HG03025 (cell line): ENCODE results near the gene SAMD4A.

Experiments used
- ATAC-seq: cut with Tn5 transposase; IDR thresholded peaks from one replicate; pipeline ENCODE4 v1.9.1; 2021; ENCODE audit warnings: mild to moderate bottlenecking, moderate library complexity; ENCODE audit not compliant: unreplicated experiment, low FRiP score

SAMD4A gene

DNA sequence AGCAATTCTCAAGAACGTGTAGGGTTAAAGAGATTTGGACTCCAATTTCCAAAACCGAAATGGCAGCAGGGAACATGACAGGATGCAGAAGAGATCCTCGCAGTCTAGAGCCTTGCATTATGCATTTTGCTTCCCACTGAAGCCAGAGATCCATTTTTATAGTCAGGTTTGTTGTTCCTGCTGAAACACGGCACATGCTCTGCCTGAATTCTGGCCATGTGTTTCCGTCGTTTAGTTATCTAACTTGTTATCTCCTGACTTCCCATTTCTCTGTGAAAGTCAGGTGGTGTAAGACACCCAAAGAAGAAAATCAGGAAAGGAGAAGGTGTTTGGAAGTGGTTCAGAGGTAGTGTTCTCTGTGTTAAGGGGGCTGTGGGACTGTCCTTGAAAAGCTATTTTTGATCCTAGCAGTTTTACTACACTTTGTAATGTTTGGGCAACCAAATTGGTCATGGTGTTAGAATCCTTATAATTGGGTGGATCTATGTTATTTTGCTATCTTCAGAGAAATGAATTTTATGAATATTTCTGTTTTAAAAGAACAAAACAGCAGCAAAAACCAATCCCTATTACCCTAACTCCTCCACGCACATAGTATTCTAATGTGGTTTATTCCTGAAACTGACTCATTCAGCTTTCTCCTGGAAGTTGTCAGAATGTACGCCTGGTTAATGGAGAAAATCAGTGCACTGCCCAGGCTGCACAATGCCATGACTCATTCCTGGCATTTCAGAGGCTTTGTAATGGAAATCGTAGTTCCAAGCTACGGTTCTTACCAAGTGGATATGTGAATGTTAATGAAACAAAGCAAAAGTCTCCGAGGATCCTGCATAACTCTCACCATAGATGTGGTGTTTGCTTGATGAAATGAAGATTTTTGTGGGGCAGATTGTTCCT is 110.1 kb downstream of the SAMD4A start:
- ATAC-seq = no peak

DNA sequence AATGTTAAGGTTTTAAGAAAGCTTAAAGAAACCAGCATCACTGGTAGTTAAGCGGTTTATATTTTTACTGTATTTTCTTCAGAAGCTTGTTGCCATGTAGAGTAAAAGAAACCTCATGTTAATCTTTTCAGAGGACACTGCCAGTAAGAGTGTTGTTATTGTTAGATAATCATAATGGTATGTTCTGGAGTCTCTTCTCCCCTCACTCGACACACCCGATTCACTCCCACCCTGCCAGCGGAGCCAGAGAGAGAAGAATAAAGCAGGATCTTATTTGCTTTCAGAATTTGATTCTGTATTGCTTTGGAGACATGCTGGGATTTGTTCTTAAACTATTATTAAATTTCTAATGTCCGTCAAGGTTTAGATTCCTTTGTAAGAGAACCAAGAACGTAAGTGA is 113.7 kb downstream of the SAMD4A start:
- ATAC-seq = no peak

DNA sequence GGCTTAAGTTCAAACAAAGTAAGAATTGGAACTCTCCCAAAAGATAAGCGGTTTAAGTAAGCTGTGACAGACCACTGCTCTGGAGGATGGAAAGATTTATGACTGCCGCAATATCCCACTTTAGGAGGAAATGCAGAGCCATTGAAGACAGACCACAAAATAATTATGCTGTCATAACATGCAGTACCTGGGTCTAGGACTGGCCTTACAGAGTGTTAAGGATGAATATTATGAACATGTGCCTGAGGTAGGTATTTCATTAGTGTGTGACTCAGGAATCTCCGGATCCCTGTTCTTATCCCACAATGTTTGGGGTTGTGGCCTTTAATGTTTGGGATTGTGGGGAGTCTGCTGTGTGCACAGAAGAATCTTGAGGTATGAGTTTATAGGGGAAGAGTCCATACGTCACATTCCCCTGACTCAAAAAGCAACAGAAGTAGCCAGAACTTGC is 114.9 kb downstream of the SAMD4A start:
- no peak for ATAC-seq

DNA sequence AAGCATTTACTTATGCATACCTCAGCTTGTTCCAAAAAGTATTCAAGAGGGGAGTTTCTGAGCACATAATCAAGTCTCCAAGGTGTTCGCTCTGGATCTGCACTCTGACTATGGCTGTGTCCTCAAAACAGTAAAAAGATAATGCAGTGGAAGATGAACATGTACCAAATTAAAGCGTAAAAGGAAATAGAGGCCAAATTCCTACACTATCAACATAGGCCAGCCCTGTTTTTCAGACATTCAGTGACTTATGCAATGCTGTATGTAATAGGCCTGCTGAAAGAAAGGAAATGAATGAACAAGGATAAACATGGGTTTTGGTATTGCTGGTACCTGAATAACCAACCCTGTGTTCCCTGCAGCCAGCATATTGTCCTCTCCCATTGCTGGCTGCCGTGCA is 115.7 kb downstream of the SAMD4A start:
- no peak for ATAC-seq

DNA sequence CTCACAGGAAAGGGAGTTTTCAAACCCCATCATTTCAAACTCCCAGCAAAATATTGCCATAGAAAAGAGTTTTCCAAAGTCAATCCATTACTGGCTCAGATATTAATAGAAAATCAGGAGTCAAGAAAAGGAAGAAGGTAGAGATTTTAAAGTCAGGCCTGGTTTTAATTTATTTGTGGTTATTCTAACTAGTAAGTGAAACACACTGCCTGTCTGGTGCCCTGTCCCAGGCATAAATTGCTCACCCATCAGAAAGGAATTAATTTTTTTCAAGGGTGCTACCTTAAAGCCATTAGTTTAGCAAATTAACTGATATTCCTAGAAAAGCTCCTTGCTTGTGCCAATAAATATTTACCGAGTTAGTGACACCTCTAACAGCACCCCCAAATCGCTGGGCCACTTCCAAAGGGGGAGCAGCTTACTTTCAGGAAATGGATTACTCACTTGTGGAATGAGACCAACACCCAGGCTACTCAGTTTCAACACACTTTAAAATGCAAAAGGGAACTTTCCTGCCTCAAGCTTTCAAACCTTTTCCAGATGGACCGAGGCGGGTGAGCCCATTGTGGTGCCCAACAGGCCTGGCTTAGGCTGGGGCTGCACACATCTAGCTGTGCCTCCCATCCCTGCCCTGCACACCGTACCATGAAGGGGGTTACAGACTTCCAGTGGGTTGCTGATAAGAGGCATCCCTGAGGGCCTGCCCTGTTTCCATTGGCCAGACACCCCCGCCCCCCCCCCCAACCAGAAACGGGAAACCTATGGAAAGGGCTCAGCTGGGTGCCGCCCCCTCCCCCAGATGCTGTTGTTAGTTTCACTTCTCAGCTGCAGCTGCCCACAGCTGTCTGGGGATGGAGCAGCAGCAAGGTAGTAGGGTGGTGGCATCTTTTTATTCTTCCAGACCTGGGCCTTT is 117.2 kb downstream of the SAMD4A start:
- ATAC-seq = no peak

DNA sequence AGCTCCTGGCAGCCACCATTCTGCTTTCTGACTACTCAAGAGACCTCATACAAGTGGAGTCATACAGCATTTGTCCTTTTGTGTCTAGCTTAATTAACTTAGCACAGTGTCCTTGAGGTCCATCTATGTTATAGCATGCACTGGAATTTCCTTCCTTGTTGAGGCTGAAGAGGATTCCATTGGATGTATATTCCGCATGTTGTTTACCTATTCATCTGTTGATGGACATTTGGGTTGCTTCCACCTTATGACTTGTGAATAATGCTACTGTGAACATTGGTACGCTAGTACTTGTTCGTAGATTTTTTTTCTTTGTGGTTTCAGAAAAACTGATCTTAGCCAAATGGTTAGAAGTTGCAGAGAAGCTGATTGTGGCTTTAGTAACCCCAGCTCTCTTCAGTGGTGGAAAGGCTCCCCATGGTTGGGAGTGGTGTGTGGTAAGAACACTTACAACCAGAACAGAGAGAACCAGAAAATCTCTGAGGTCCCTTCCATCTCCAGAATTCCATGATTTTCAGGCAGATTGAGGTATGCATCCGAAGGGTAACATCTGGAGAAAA is 118.4 kb downstream of the SAMD4A start:
- no peak for ATAC-seq

DNA sequence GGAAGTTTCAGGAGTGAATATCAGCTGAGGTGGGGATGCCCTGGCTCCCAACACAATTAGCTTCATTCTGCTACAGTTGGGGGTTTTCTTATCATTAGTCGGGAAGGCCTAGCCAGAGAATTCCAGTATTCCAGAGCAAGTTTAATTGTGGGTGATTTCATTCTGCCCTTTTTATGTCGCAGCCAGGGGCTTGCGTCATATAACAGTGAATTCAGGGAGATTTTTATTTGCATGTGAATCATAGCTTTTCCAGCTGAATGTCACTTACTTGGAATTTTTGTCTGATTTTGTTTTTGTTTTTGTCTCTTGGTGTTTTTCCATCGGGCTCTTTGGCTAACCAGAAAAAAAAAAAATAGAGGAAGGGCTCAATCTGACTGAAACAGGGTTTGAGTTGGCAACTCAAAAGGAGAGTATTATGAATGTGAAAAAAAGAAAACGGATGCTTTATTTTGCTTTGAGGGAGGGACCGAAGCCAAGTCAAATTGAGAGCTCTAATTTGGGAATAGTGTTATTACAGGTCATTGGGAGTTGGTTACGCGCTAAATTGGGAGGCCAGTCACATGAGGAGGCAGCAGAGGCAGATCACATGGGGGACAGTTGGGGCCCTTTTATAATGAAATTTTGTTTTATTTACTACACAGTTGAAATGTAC is 119.4 kb downstream of the SAMD4A start:
- ATAC-seq = no peak

DNA sequence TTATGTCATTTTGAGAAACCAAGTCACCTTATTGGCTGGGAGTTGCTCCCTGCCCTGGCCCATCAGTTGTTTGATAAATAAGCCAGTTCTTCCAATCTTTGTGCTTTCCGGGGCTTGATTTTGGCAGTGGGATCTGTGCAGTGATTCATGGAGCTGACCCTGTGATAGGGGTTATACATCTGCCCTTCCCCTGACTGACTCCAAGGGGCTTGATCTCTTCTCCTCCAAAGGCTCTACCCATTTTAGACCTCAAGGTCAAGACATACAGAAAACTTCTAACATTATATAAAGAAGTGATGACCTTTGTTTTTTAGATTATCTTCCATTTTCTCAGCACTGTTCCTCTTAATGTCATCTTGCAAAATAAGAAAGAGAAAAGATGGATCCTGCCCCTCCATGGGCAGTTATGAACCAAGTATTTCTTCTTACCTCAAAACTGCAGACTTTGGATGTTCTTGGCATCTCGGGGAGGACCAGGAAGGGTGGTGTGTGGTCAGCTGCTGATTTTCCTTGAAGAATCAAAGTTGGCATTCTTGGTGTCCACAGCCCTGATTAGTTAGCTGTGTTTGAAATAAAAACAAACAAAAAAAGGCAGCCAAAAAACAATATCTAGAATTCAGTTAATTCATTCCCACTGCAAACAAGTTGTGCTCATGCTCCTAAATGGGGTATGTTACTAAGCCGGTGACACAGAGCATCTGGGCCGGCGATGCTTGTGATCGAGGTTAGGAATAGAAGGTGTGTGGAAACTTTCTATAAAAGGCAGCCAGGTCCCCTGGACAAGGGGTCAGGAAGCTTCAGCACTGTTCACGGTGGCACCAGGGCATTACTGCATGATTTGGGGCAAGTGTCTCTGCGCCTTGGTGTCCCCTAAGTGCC is 120.2 kb downstream of the SAMD4A start:
- no peak for ATAC-seq

DNA sequence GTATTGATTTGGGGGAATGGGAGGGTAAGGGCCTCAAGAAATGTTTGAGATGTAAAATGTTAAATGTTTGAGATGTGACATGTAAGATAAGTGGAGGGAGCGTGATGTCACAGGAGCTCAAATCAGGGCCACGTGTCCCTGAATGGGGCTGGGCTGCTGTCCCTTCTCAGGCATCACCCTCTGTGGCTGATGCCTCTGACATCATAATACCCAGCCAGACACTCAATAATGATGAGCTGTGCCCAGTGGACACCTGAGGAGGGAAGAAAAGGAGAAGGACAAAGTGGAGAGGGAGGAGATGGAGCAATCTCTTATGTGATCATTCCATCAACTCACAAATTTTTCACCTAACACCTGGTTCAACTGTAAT is 120.8 kb downstream of the SAMD4A start:
- no peak for ATAC-seq

DNA sequence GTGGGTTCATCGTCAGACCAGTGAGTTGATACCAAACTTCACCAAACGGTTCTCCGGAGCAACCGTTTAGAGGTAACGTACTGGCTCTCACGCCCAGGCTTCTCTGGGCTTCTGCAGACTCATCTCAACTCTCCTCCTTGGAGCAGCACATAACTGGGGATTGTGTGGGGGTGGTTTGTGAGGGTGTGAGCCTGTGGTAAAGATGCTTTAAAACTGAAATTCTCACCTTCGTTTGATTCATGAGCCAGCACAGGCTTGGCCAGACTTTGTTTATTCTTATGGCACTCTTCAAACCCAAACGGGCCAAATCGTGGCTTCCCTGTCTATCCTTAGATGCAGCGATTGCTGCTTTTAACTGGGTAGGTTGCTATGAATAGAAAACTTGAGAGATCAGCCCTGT is 121.3 kb downstream of the SAMD4A start:
- no peak for ATAC-seq

DNA sequence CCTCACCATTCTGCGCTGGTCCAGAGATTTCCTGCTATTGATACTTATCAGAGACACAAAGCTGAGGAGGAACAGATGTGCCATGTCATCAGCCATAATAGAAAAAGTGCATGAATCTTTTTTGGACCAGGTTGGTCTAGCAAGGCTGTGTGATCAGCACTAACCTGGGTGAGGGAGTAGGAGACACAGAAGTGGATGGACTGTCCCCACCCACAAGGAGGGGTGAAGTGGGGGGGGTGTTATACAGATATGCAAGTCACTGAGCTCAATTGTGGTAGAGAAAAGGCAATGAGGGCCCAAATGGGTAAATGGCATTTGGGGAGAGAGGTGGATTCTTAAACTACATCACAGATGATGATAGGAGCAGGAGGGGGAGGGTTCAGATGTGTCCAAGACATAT is 123.0 kb downstream of the SAMD4A start:
- no peak for ATAC-seq

DNA sequence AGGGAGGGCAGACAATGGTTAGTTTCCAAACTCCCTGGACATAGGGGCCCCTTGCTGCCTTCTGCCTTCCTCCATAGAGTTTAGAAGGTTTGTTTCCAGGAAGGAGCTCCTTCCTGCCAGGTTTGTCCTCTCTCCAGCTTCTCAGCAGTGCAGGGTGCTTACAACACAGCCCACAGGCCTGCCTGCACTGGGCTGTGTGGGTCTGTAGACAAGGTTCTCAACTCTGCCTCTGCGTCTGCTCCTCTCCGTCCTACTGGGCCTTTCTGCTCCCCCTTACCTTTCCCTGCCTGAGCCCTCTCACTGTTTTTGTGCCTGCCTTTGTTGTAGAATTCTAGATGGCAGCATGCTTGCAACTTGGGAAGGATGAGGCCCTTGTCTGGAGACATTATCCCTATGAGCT is 124.0 kb downstream of the SAMD4A start:
- ATAC-seq = no peak

DNA sequence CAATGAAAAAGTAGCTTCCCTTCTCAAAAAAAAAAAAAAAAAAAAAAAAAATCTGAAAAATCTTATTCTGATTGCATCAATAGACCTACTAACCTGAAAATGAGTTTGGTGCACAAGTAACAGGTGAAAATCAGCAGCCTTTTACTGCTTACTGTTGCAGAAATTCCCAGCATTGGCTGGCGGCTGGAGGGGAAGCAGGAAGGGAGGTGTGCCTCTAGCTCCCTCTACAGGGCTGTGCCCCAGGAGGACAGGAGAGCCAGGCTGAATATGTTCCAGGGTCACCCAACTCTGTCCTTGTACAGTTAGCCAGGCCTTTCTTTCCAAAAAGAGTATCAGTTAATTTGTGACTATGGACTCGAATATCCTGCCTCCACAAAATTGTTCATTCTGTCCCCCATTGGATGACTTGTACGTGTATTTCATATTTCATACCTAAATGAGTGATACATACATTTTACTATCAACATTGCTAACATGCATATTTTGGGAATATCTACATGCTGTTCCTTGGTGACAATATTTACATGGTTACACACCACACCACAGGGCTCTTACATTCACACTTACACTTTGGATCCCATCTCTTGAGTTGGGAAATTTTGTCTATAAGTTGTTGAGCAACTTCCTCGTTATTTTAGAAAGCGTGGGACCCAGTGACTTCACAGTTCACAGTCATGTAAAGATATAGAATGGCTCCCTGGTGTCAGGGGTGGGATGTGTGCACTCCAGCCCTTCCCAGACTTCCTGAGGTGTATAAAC is 124.8 kb downstream of the SAMD4A start:
- no peak for ATAC-seq

DNA sequence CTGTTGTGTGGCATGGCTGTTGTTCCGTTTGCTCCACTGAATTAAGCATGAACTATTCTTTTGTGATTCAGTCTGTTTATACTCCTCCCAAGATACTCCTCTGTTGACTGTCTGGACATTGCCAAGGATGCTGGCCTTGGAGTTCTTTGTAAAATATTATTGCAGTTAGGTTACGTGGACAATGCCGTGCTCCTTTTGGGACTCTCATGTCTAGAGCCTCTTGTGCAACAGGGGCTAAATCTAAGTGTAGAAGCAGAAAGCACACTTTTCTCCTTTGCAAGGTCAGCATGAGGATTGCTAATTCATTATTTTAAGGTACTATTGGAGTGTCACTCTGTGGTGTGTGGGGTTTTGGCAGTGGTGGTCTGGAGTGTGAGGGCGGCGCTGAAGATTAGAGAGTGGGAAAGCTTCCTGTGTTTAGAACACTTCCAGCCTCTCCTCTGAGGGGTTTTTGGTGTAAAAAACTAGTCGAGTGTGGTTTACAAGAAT is 125.4 kb downstream of the SAMD4A start:
- ATAC-seq = no peak

DNA sequence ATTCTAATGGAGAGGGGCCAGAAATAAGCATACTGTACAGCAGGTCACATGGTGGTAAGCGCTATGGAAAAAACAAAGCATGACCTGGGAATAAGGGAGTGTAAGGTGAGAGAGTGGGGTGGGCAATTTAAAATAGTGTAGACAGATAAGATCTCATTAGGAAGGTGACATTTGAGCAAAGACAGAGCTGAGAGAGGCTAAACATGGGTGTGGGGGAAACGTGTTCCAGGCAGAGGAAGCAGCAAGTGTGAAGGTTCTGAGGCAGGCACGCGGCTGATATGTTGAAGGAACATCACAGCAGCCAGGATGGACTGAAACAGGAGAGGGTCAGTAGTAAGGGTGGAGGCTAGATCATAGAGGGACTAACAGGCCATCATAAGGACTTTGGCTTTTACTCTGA is 126.8 kb downstream of the SAMD4A start:
- ATAC-seq = no peak

DNA sequence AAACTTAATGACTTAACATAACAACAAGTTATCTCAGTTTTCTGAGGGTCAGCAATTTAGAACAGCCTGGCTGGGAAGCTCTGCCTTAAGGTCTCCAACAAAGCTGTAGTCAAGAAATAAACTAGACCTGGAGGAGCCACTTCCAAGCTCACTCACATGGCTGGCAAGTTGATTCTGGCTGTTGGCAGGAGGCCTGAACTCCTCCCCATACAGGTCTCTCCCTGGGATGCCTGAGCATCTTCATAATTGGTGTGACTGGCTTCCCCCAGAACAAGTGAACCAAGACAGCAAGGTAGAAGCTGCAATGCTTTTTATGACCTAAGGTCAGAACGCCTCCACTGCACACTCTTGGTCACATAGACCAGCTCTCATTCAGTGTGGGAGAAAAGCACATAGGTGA is 128.3 kb downstream of the SAMD4A start:
- no peak for ATAC-seq

DNA sequence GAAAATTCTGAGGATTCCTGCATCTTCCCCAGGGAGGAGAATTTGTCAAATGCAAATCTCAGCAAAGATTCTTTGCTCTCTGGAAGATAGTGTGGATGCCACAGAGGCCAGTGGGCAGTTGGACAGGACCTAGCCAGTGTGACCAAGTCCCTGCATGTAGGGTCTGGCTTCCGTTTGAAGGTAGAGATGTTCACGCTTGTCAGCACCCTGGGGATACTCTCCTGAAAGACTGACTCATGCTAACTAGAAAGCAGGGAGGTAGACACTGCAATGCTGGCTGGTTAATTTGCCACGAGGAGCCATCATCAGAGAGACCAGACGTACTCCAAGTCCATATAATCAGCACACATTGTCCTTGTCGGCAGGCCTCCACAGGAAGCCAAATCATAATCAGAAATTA is 130.1 kb downstream of the SAMD4A start:
- ATAC-seq = no peak

DNA sequence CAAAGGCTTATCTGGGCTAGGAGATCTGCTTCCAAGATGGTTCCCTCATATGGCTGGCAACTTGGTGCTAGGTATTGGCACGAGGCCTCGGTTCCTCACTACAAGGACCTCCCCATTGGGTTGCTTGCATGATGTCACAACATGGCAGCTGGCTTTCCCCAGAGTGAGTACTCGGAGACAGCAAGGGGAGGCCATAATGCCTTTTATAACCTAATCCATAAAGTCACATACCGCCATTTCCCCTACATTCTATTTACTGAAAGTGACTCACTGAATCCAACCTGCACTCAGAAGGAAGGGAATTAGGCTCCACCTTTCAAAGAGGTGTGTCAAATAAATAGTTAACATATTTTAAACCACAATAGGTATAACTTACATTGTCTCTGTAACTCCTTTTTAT is 130.9 kb downstream of the SAMD4A start:
- ATAC-seq = no peak

DNA sequence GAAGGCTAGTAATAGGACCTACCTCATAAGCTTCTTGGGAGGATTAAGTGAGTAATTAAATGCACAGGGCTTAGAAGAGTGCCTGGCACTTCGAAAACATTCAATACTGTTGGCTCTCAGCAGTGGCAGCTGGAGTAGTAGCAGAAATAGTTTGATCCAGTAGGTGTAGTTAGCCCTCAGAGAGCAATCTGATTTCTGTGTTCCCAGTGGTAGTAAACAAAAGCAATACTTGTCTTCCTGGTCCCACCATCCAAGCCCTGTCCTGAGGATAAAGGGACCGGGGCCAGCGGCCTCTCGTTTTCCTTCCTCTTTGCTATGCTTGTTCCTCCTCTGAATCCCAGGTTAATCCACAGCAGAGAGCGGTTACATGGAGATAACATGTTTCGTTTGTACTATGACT is 131.6 kb downstream of the SAMD4A start:
- no peak for ATAC-seq
